Glutamatergic neuron (in vitro differentiated cells): ENCODE measurements around the gene PAXIP1. TPM values are rescaled to one million over a fixed set of nuclear protein-coding genes. Genes with fewer than 3 reads are reported as not detected.

Source experiments
- DNase-seq: peaks from one replicate; pipeline ENCODE4 v3.0.0; 2022
- H3K27ac Mint-ChIP-seq: one replicate; pipeline ENCODE4 v1.8.0; 2020; ENCODE audit warnings: mild to moderate bottlenecking, mixed read lengths, inconsistent platforms; ENCODE audit not compliant: unreplicated experiment
- H3K27me3 Mint-ChIP-seq: one replicate; pipeline ENCODE4 v1.8.0; 2020; ENCODE audit warnings: mild to moderate bottlenecking, moderate library complexity, mixed read lengths, inconsistent platforms; ENCODE audit not compliant: unreplicated experiment
- H3K36me3 Mint-ChIP-seq: one replicate; pipeline ENCODE4 v1.8.0; 2020; ENCODE audit warnings: mild to moderate bottlenecking, mixed read lengths, inconsistent platforms; ENCODE audit not compliant: unreplicated experiment
- H3K4me1 Mint-ChIP-seq: one replicate; pipeline ENCODE4 v1.8.0; 2020; ENCODE audit warnings: mild to moderate bottlenecking, low read depth, mixed read lengths, inconsistent platforms; ENCODE audit not compliant: unreplicated experiment
- H3K4me3 Mint-ChIP-seq: one replicate; pipeline ENCODE4 v1.8.0; 2020; ENCODE audit warnings: mild to moderate bottlenecking, mixed read lengths, inconsistent platforms; ENCODE audit not compliant: unreplicated experiment
- H3K9me3 Mint-ChIP-seq: one replicate; pipeline ENCODE4 v1.8.0; 2020; ENCODE audit warnings: mild to moderate bottlenecking, moderate library complexity, mixed read lengths, inconsistent platforms; ENCODE audit not compliant: unreplicated experiment
- total RNA-seq: library from RNA; stranded (reverse); fragmentation: NEBNext Ultra II Directional; extraction: Animal tissue kit (Norgen Biotek cat#: 25700); gene quantifications from one replicate; pipeline ENCODE4 v1.2.1, GENCODE V29; 2021; ENCODE audit not compliant: unreplicated experiment
- TF ChIP-seq, protein P1 (sequence below): fragments of 200-600 bp; sonication (generic); IDR thresholded peaks from one replicate; pipeline ENCODE4 v1.5.0; 2021; ENCODE audit not compliant: partially characterized antibody, unreplicated experiment

Gene PAXIP1
- total RNA-seq, 1 donor from 2014 or later = 13.8 TPM

DNA sequence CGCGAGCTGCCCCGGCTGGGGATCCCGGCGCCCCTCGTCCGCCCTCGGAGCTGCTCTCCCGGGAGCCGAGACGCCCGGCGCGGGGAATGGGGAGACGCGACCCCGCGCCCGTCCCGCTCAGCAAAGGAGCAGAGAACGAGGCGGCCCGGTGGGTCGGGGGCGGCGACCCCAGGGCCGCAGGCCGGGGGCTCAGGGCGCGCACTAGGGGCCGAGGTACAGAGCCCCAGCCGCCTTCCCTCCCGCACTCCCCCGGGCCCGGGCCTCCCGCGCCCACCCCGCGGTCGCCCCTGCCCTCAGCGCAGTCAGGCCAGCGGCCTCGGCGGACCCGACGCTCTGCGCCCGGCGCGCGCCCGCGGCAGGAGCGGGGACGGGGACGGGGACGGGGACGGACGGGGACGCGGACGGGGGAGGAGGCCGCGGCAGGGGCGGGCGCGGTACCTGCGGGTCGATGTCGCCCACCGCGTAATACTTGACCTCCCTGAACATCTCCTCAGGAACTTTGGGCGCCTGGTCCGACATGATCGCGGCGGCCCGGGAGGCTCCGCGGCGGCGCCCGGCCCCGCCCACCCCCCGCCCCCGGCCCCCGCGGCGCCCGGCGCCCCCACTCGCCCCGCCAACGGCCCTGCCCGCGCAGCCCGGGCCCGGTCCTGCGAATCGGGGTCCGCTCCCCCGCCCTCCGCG is 373 bp downstream of the PAXIP1 start:
- Mint-ChIP-seq H3K4me3 (no peak overlapping the region), H3K36me3 (no peaks in the 10 kb centered on the region), H3K9me3 (peaks cover 6% of the 10 kb centered on the region), H3K27me3 (peaks cover 2% of the 10 kb centered on the region), H3K27ac (no peak overlapping the region), H3K4me1 (no peaks in the 10 kb centered on the region)
- TF ChIP-seq, protein P1, sequence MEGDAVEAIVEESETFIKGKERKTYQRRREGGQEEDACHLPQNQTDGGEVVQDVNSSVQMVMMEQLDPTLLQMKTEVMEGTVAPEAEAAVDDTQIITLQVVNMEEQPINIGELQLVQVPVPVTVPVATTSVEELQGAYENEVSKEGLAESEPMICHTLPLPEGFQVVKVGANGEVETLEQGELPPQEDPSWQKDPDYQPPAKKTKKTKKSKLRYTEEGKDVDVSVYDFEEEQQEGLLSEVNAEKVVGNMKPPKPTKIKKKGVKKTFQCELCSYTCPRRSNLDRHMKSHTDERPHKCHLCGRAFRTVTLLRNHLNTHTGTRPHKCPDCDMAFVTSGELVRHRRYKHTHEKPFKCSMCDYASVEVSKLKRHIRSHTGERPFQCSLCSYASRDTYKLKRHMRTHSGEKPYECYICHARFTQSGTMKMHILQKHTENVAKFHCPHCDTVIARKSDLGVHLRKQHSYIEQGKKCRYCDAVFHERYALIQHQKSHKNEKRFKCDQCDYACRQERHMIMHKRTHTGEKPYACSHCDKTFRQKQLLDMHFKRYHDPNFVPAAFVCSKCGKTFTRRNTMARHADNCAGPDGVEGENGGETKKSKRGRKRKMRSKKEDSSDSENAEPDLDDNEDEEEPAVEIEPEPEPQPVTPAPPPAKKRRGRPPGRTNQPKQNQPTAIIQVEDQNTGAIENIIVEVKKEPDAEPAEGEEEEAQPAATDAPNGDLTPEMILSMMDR = no peak
- peak; percentile 75 for DNase-seq

DNA sequence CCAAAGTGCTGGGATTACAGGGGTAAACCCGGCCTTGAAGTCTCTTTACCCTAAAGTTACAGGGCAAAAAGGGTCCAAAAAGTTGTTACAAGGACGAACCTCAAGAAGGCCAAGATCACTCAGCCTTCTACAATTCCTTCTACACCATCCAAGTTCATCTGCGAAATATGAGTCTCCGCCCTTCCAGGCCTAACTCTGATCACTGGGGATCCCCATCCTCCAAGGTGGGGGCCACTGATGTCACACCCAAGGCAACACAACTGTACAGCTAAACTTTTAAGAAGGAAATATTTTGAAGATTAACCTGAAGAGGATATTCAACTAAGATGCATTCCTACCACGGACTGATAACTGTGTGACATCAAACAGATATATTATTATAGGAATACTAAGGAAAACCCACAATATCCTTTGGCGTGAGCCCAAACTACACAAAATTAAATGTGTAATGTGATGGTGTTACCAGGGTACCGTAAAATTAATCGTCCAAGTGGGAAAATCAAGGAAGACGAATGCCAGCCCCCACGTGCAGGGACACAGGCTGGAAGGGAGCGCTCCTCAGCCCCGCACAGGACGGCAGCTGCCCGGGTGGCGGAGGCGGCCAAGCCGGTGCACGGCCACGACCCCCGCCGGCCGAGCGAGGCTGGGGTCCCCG is 1.0 kb downstream of the PAXIP1 start:
- Mint-ChIP-seq H3K36me3 (no peaks in the 10 kb centered on the region), H3K27ac (peak overlapping the region; percentile 56), H3K27me3 (peaks cover 2% of the 10 kb centered on the region), H3K4me3 (peak overlapping the region; percentile 91), H3K9me3 (peaks cover 6% of the 10 kb centered on the region), H3K4me1 (no peaks in the 10 kb centered on the region)
- TF ChIP-seq, protein P1 = no peak
- DNase-seq = peak; percentile 39

DNA sequence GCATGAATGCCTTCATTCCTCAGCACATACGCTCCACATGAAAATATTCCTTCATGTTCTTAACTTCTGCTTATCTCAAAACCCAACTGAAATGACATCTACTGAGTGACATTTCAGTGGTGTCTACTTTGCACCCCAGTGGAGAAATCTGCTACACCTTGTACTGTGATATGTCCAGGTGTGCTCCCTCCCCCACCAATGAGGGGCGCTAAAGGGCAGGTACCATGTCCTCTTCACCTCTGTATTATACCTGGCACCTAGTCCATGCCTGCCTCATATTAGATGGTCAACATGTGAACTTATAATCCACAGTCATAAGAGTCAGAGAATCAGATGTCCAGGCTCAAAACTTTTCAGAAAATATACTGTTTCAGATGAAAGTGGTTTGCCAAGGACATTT is 2.1 kb downstream of the PAXIP1 start:
- H3K4me1 Mint-ChIP-seq = no peaks in the 10 kb centered on the region
- peaks cover 6% of the 10 kb centered on the region for H3K9me3 Mint-ChIP-seq
- H3K4me3 Mint-ChIP-seq = no peak overlapping the region
- DNase-seq = no peak
- peaks cover 2% of the 10 kb centered on the region for H3K27me3 Mint-ChIP-seq
- H3K36me3 Mint-ChIP-seq = no peaks in the 10 kb centered on the region
- TF ChIP-seq, protein P1 = no peak
- H3K27ac Mint-ChIP-seq = no peak overlapping the region

DNA sequence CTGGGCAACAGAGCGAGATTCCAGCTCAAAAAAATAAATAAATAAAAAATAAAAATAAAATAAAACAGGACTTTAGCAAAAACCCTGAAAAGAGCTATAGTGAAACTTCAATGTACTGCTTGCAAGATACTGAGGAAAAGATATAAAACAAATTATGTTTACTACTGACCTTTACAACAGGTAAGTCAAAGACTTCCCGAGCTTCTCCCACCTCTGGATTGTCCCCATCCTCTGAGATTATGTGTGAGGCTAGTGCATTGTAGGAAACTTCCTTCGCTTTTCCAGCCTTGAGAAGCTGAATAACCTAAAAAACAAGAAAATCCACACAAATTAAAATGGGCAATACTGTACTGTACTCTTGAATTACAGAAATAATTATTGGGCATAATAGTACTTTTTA is 4.4 kb downstream of the PAXIP1 start:
- no peak for DNase-seq
- Mint-ChIP-seq H3K36me3 (no peaks in the 10 kb centered on the region), H3K4me3 (no peak overlapping the region), H3K4me1 (no peaks in the 10 kb centered on the region), H3K9me3 (peaks cover 6% of the 10 kb centered on the region), H3K27ac (no peak overlapping the region), H3K27me3 (peaks cover 2% of the 10 kb centered on the region)
- TF ChIP-seq, protein P1 = no peak

DNA sequence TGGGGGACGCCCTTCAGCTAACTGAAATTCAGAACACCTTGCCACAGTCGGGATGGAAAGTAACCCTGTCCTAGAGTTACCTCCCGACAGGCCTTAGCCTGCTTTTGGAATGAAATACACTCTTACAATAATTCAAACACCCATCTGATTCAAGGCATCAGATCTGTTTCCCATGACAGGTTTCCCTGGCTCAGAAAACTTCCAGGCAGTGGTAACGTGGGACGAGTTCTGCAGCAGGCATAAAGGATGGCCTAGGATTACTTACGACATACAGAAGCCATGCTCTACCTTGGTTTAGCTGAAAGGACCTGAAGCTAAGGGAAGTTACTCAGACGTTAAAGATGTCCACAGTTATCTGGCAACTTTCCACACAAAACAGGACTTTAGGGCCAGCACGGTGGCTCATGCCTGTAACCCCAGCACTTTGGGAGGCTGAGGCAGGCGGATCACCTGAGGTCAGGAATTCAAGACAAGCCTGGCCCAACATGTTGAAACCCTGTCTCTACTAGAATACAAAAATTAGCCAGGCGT is 5.0 kb downstream of the PAXIP1 start:
- TF ChIP-seq, protein P1 = no peak
- H3K27me3 Mint-ChIP-seq = peaks cover 2% of the 10 kb centered on the region
- no peak for DNase-seq

More for the DNA sequence above, 5.0 kb downstream of the PAXIP1 start:
- H3K4me3 Mint-ChIP-seq = no peak overlapping the region
- no peaks in the 10 kb centered on the region for H3K36me3 Mint-ChIP-seq
- no peaks in the 10 kb centered on the region for H3K4me1 Mint-ChIP-seq
- no peak overlapping the region for H3K27ac Mint-ChIP-seq
- peaks cover 6% of the 10 kb centered on the region for H3K9me3 Mint-ChIP-seq
